HG03378 (cell line): ENCODE data around the gene PTPRH.
"Not testable (repeated sequence)": the region's sequence is repeated elsewhere in the genome, so short reads cannot be mapped to it uniquely, and the experiment has no call there.

Source experiments
- ATAC-seq: cut with Tn5 transposase; IDR thresholded peaks from one replicate; pipeline ENCODE4 v1.9.1; 2021; ENCODE audit warnings: mild to moderate bottlenecking, moderate library complexity; ENCODE audit not compliant: unreplicated experiment

PTPRH gene

DNA sequence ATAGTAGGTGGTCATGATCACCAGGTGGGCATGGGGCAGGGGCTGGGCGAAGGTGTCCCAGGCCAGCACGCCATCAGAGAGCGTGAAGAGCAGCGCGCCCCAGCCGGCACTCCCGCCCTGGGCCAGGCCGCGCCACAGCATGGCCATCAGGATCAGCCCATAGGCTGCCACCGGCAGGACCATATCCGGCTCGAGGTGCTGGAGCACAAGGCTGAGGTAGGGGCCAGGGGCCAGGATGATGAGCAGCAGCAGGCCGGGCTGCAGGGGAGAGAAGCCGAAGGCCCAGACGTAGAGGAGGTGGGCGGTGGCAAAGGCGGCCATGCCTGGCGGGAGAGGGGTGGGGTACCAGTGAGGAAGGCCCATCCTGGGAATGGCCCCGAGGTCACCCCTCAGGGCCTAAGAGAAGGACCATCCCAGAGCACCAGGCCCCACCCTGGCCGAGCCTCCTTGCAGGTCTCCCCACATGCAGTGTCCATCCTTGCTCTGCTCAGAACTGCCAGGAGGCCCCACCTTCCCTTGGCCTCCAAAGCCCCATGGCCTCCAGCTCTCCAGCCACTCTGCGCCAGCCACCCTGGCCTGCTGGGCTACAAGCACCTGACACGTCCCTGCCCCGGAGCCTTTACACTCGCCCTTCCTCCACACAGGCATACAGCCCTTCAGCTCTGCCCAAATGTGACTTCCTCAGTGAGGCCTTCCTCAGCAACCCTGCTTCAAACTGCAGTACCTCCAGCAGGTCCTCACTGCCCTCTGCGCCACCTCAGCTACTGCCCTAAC lies 18.1 kb upstream of the PTPRH start:
- ATAC-seq: no peak

DNA sequence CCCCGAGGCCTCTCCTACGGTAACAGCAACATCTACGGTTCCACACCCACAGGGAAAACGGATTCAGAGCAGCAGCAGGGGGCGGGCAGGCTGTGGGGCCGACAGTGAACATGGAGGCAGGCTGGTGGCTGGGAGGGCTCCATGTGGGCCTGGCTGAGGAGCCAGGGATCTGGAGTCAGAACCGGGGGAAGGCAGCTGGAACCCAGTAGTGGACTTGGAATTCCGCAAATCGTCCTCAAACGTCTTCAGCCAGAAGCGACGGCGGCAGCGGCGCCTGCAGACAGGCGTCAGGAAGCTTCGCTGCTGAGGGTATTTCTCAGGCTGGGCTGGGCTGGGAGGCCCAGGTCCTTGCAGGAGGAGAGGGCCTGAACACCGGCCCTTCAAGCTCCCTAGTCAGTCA lies 17.5 kb upstream of the PTPRH start:
- ATAC-seq: no peak

DNA sequence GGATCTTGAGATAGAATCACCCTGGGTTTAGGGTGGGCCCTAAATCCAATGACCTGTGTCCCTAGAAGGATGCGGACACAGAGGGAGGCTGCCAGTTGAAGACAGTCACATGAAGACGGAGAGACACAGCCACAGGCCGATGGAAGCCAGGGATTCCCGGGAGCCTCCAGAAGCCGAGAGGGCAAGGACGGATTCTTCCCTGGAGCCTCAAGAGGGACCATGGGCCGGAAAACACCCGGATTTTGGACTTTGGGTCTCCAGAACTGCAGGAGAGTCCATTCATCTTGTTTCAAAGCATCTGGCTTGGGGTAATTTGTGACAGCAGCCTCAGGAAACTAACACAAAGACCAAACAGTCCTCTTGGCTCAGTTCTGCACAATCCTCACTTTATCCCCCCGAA lies 17.0 kb upstream of the PTPRH start:
- no peak for ATAC-seq

DNA sequence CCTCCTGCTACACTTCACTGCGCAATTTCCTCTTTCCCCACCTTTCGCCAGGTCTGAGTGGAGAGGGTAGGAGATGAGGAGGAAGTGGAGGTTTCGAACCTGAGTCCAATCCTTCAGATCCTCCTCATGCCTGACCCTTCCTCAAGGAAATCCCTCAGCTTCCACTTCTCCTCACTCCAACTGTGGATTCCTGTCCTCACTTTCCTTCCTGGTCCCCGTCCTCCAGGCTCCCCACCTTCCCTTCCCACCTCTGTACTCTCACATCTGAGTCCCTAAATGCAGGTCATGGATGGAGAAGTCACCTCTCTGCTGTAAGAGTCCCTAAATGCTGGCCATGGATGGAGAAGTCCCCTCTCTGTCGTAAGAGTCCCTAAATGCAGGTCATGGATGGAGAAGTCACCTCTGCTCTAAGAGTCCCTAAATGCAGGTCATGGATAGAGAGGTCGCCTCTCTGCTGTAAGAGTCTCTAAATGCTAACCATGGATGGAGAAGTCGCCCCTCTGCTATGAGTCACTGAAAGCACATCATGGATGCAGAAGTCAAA lies 16.2 kb upstream of the PTPRH start:
- ATAC-seq: no peak

DNA sequence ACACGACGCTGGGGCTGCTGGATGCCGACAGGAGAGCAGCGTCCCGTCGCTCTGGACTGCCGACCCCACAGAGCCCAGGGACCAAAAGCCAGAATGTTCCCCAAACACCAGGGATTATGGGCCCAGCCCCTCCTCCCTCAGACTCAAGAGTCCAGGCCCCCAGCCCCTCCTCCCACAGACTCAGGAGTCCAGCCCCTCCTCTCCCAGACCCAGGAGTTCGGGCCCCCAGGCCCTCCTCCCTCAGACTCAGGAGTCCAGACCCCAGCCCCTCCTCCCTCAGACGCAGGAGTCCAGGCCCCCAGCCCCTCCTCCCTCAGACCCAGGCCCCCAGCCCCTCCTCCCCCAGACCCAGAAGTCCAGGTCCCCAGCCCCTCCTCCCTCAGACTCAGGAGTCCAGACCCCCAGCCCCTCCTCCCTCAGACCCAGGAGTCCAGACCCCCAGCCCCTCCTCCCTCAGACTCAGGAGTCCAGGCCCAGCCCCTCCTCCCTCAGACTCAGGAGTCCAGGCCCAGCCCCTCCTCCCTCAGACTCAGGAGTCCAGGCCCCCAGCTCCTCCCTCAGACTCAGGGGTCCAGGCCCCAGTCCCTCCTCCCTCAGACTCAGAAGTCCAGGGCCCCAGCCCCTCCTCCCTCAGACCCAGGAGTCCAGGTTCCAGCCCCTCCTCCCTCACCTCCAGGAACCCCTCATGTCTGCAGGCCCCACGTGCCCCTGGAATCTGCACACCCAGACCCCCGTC lies 15.5 kb upstream of the PTPRH start:
- not testable (repeated sequence) for ATAC-seq

DNA sequence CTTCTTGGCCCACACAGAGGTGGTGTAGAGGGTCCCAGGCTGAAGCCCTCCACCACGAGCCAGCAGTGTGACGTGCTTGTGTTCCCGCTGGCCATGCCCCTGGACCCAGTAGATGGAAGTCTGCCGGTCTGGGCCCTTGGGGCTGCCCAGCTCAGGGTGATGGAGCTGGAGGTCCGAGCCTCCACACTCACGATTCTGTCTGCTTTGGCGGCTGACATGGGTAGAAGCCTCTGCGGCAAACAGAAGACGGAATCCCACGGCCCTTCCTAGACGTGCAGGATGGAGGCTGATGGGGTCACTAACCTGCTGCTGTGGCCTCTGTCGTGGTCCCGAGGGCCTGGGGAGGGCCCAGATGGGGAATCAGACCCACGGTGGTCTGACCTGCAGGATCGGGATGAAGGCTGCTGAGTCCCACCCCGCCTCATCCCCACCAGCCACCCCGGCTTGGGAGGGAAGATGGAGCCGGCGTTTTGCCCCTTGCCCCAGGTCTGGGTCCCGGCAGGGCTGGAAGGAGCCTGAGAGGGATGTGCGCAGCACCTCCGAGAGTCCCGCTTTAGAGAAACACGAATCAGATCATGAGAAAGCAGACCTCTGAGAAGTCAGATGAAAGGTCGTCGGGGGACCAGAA lies 14.9 kb upstream of the PTPRH start:
- no peak for ATAC-seq

DNA sequence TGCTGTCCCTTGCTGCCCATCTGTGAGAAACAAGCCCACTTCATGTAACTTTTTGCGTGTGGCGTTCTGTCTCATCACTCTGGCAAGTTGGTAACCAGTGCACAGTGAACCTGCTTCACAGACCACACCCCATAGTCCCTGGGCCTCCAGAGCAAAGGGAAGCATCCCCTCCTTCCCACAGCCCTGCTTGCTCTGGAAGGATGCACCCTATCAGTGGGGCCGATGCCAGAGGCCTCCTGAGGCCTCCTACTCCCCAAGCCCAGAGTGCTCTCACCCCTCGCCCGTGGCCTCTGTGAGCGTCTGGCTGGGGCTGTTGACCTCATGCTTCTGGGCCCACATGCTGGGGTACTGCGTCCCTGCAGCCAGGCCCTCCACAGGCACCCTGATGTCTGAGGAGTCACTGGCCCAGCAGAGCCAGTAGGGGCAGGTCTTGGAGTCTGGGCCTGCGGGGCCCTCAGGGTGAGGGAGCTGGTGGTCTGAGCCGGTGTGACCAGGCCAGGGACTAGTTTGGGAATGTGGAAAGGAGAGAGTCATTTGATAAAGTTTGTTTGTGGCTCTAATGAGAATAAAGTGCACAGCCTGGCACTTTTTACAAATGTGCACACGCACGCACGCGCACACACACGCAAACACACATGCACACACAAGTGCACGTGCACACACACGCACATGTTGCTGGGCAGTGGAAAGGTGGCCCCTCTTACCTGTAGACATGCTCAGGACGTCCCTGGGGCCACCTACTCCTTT lies 14.2 kb upstream of the PTPRH start:
- ATAC-seq: no peak

DNA sequence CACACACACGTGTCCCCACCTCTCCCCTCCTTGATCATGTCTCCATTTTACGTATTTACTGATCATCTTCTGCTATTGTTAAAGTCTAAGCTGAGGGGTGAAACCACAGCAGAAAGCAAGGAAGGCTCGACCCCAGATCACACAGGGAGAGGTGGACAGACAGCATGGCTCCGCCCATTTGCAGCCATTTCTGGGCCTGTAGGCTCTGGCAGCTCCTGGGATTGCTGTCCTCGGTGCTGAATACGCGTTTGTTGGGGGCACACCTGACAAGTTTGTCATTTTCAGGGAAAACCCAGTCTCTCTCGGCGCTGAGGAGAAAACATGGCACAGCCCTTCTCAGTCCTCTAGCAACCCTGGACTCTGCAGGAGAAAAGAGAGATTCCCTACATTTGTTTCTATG lies 11.2 kb upstream of the PTPRH start:
- no peak for ATAC-seq

DNA sequence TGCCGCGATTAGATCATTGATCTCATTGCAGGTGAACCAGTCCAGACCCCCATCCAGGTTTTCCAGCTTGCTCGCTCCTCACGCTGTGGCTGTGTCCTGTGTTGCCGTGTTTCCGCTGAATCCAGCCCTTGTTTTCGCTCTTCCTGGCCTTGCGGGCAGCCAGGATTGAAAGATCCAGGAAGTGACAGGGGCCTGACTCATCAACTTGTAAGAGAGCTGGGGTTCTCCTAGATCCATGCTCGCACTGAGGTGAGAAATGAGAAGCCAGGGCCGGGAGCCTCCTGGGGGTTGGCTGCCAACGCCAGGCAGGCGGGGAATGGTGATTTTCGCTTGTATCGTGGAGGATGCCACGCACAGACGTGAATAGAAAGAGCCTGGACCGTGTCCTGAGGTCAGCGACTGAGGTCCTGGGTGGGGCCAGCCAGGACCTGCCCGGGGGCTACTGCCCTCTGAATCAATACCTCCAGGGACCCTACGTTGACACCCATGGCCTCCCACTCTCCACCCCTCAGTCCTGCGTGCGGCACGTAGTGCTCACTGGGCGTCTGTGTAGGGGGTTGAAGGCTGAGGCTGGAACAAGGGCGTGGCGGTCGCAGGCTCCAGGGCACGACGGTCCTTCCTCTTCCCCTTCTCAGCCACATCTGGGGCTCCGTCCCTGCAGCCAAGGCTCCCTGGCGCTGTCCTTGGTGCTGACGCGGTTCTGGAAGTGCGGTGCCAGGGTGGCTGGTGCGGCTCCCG lies 7.3 kb upstream of the PTPRH start:
- no peak for ATAC-seq

DNA sequence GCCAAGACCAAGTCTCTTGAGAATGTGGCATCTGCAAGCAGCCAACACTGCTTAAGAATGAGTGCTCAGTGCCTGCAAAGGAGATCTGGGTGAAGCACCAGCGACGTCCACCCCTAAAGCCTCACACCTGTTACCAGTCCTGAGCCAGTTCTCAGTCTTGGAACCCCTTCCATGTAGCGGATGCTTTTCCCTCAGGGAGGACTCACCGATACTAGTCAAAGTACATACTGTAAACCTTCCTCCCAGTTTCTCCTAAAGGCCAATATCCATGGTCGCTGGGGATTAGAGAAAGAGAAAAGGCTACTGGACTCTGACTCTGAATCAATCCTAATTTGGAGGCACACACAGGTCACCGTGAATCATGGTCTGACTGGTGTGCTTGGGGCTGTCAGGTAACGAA lies 4.2 kb upstream of the PTPRH start:
- ATAC-seq: no peak

DNA sequence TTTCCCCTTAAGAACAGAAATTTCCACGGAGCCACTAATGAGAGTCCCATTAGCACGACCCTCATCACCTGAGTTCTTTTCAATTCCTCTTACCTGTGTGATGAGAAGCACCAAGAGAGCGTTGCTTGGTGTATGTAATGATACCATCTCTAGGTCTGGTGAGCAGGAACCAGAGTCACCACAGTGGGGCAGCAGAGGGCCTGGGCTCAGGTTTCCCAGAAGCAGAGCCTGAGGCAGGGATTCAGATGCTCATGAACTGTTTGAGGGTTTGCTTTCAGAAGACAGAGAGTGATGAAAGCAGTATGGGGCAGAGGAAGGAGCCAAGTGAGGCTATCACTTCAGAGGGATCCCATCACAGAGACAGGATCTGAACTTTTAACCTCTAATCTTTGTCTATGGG lies 3.1 kb upstream of the PTPRH start:
- no peak for ATAC-seq

DNA sequence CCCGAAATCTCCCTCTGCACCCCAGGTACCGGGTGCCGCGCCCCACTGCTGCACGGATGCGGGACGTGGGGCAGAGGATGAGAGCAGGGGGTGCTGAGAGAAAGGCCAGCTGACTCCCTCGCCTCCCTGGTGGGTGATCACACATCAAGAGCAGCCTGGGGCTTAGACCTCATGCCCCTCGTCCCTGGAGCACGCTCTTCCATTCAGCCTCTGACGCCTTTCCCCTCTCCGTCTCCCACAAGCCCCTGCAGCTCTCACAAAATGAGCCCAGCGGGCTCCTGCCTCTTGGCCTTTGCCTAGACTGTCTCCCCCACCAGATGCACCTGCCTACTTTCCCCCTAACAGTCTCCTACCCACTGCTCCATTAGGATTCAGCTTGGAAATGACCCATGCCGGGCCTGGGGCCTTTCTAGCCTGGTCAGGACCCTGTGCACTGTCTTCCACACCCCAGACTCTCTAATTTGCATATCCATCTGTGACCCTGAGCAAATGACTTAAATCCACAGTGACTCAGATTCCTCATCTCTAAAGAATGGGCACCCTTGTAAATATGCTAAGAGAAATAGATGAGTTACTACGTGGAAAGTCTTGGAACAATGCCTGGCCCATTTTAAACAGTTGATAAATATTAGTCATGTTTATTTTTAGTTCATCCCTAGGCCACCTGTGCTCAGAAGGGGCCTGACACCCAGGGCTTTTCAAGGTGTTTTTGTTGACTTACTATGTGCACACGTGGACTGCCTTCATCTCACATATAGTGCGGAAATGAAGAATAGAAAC lies 582 bp upstream of the PTPRH start:
- ATAC-seq: no peak

DNA sequence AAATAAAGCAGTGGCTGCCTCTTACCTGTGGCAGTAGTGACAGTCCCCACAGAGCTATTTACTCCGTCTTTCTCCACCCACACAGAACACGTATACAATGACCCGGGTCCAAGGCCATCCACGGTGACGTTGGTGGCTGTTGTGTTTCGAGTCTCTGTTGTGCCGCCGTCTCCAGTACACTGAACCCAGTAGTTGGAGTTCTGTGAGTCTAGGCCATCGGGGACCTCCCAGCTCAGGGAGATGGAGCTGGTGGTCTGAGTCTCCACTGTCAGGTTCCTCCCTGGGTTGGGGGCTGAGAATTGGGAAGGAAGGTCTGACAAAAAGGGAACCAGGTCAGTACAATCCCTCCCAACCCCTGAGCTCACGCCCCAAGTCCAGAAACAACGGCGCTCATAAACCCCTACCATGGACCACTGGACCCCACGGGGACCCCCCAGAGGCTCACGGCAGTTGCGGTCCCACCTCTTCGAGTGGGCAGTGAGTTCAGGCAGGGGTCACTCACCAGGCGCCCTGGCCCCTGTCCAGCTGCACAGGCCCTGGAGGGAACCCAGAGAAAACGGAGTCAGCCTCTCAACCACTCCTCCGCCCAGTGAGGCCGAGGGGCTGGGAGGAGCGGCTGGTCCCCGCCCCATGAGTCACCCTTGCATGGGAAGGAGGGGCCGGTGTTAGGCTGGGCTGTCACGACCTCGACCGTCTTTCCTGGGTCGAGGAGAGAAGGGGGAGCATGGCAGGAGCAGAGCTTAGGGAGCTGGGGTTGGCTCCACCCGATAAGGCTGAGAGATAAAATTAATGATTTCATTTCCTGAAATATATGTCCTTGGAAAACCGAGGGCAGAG lies 2.4 kb downstream of the PTPRH start:
- no peak for ATAC-seq

DNA sequence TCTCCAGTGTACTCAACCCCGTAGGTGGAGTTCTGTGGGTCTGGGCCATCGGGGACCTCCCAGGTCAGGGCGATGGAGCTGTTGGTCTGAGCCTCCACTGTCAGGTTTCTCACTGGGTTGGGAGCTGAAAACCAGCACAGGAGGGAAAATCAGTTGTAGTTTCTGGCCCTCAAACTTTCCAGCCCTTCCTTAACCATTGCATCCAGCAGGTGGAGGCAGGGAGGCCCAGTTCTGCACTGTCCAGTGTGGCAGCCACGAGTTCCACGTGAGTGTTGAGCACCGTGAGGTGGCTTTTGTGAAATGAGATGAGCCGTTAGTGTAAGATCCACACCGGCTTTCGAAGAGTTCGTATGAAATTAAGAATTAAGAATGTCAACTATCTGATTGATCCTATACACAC lies 7.1 kb downstream of the PTPRH start:
- ATAC-seq: not testable (repeated sequence)

DNA sequence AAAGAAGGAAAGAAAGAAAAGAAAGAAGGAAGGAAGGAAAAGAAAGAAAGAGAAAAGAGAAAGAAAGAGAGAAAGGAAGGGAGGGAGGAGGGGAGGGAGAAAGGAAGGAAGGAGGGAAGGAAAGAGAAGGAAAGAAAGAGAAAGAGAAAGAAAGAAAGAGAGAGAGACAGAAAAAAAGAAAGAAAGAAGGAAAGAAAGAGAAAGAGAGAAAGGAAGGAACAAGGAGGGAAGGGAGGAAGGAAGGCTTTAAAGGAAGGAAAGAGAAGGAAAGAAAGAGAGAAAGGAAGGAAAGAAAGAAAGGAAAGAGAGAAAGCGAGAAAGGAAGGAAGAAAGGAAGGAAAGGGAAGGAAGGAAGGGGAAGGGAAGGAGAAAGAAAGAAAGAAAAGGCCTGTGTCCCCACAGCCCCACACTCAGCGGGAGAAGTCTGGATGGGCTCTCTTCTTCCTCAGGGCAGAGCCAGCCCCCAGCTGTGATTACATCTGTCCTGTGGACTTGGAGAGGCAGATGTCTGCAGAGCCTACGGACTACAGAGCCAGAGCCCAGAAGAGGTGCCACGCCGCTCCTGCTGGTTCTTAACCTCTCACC lies 9.6 kb downstream of the PTPRH start:
- ATAC-seq: no peak

DNA sequence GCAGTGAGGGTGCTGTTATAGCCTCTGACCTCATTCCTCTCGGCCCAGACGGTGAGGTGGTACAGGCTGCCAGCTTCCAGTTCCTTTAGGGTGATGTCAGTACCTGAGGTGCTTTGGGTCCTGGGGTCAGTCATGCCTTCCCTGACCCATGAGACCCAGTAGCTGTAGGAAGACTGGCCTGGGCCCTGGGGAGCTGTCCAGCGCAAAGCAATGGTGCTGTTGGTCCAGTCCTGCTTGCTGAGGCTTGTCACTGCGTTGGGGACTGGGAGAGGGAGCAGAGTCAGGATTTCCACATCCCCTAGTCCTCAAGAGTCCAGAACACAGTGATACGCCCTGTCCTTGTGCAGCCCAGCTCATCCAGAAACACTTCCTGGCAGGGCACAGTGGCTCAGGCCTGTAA lies 10.7 kb downstream of the PTPRH start:
- no peak for ATAC-seq

DNA sequence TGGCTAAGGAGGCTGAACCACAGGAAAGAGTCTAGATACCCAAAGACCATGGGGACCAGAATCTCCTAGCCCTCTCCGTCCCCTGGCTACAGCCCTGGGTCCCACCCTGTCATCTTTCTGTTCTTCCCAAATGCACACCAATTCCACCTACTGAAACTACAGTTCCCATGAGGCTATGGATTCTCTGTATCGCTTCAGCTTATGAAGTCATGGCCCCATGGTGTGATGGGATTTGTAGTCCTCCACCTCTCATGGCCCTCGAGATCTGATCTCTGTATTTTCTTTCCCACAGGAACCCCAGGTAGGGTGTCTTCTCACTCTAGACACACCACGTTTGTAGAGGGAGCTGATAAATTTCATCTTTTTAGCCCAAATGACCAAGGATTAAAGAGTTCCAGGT lies 11.8 kb downstream of the PTPRH start:
- no peak for ATAC-seq

DNA sequence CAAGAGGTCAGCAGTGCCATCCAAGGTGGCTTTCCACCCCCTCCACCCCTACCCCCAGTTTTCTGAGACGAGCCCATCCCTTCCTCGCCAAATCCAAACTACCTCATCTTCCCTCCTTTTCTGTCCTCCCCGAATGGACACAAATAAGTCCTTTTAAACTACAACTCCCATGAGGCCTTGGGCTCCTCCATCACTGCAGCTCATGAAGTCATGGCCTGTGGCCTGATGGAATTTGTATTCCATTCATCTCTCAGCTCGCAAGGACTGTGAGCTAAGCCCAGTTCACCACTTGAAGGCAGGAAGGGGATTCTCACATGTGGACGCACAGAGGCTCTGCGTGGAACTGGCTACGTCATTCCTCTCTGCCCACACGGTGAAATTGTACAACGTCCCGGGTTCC lies 12.5 kb downstream of the PTPRH start:
- ATAC-seq: no peak
